IPS-NIHi11 (cell line): Measurements from ENCODE around the gene STH.
A peak's percentile ranks its signal among the peaks of the same experiment; 100 is the strongest.

Experiments
- DNase-seq: peaks from one replicate; pipeline ENCODE4 v3.0.0; 2012; ENCODE audit warnings: mixed read lengths, low spot score

The STH gene

DNA sequence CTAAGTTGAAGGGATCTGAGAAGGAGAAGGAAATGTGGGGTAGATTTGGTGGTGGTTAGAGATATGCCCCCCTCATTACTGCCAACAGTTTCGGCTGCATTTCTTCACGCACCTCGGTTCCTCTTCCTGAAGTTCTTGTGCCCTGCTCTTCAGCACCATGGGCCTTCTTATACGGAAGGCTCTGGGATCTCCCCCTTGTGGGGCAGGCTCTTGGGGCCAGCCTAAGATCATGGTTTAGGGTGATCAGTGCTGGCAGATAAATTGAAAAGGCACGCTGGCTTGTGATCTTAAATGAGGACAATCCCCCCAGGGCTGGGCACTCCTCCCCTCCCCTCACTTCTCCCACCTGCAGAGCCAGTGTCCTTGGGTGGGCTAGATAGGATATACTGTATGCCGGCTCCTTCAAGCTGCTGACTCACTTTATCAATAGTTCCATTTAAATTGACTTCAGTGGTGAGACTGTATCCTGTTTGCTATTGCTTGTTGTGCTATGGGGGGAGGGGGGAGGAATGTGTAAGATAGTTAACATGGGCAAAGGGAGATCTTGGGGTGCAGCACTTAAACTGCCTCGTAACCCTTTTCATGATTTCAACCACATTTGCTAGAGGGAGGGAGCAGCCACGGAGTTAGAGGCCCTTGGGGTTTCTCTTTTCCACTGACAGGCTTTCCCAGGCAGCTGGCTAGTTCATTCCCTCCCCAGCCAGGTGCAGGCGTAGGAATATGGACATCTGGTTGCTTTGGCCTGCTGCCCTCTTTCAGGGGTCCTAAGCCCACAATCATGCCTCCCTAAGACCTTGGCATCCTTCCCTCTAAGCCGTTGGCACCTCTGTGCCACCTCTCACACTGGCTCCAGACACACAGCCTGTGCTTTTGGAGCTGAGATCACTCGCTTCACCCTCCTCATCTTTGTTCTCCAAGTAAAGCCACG lies 28.3 kb downstream of the STH start:
- DNase-seq: no peak

DNA sequence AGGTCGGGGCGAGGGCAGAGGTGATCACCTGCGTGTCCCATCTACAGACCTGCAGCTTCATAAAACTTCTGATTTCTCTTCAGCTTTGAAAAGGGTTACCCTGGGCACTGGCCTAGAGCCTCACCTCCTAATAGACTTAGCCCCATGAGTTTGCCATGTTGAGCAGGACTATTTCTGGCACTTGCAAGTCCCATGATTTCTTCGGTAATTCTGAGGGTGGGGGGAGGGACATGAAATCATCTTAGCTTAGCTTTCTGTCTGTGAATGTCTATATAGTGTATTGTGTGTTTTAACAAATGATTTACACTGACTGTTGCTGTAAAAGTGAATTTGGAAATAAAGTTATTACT lies 28.9 kb downstream of the STH start:
- DNase-seq: no peak

DNA sequence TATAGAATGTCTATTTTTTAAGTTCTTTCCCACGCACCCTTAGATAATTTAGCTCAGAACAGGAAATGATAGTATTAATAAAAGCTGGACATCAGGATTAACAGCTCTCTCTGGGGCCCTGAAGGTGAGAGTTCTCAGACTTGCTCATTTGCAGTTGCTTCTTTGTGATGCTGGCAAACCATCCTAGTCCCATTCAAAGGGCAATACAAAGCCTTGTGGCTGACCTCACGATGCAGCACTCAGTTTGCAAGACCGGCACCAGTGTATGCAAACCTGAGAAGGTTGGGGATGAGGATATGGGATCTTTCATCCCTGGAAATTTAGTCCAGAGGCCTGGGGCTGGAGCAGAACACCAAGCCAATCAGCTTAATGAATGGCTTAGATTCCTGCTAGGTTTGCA lies 29.3 kb downstream of the STH start:
- no peak for DNase-seq

- DNase-seq: no peak
Observed at GRCh38 chr17:46028981-46029565, 30.0 kb downstream of the STH start.

DNA sequence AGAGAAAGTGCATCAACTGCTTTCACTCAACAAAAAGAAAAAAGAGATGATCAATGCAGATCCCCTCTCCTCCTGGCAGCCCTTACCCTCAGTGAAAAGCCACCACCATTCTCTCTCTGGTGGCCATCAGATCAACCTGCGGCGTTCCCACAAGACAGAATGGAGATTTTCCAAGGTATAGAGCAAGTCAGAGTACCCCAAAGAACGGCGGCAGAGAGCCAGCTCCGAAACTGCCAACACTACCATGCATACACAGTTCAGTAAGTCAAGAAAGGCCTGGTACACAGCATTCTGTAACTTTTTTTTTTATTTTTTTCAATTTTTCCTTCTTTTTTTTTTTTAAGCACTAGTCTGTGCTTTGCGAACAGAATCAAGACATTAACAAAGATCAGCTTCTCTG lies 30.6 kb downstream of the STH start:
- no peak for DNase-seq

GRCh38 chr17:46030752-46031151 lies 31.7 kb downstream of the STH start:
- no peak for DNase-seq

- DNase-seq: no peak
Observed at GRCh38 chr17:46031440-46031839, 32.4 kb downstream of the STH start.

DNA sequence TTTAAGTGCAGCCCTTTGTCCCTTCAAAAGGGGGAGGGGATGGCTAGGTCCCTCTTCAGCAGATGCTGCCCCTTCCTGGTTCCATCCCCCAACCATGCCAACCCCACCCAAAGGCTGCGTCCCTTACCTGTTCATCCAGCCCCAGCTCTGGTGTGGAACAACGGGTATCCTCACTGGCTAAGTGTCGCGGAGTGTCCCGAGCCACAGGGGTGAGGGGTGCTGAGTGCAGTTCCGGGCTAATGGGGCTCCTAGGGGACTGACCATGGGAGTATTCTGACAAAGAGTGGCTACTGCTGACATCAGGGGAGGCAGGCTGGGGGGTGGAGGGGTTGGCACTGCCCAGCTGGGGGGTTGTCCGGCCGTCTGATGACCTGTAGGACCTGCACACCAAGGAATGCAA lies 32.9 kb downstream of the STH start:
- DNase-seq: no peak

DNA sequence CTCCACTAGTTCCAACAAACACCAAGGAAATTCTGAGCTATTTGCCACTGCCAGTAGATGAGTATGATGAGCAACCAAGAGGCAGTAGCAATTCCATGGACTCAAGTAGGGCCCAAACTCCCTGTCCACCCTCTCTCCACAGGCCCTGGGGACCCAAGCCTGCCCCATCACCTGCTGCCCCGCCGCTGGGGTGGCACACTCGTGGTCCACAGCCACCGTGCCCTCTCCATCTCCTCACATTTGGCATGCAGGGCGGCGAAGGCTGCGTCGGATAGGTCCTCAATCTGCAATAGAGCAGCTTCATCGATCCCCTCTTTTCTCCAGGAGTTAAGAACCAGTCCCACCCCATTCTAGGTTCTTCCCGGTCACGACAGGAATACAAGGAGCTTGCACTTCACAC lies 33.9 kb downstream of the STH start:
- no peak for DNase-seq

GRCh38 chr17:46033392-46033791 lies 34.3 kb downstream of the STH start:
- no peak for DNase-seq

DNA sequence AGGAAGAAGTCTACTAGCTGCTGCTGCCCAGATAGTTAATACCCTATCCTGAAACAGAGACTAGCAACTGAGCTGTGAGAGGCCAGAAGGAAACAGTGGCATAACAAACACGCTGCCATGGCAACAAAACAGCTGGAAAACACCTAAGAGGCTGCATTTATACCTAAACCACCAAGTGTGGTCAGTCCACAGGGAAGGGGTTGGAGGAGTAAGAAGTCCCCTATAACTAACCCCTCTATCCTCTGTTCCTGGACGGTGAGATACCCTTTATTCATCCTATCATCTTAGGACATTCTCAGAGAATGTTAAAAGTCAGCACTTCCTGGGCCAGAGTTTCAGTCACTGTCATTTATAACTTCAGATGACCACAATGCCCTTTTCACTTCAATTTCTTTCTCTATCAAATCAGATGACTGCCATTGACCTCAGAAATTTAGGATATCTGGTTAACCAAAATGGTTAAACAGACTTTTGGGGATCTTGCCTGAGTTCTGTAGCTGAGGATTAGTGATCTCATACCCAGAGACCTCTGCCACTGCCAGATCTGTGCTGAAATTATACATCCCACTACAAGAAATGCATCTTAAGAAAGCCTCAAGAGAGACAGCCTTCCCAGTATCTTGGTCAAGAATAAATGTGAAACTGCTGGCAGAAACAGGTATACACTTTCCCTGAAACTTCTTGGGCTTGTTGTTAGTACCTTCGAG lies 36.2 kb downstream of the STH start:
- no peak for DNase-seq

- DNase-seq: no peak
Observed at GRCh38 chr17:46036491-46036890, 37.4 kb downstream of the STH start.

- DNase-seq: no peak
Observed at GRCh38 chr17:46037722-46038255, 38.7 kb downstream of the STH start.

DNA sequence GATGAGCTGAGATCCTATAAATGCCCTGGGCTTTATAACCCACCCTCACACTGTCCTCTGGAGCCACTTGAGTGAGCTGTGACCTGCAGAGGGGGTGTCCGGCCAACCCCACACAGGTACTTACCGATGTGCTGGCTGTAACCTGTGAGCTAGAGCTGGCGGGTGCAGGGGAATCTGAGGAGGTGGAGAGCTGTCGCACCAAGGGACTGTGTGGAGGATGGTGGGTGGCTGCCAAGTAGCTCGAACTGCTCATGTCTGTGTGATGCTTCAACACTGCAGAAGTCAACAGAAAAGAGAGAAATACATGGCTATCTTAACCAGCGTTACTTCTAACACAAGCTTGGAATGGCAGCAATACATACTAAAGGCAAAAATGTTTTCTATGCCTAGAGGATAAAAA lies 39.4 kb downstream of the STH start:
- DNase-seq: no peak

GRCh38 chr17:46038937-46039336 lies 39.9 kb downstream of the STH start:
- no peak for DNase-seq

DNA sequence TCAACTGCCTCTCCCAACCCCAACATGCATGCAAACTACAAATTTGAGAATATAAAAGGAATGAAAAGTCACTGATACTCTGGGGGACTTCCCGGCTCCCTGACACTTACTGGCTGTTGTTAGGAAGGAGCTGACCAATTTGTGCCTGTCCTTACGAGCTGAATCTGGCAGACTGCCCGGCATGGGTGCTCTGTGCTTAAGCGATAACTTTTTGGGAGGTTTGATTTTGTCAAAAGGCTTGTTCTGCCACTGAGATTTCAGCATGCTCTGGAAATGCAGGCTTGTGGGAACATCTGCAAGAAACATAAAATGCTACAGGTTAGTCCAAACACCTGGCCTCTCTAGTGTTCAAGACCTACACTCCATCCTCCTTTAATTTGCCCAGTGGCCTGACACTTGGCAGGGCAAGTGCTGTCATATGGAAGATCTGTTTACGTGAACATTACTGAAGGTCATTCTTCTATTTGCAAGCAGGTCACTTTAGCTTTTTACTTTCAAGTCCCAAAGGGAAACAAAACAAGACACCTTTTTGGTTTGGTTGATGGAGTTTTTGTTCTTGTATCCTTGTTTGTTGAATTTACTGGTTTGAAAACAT lies 40.6 kb downstream of the STH start:
- no peak for DNase-seq

DNA sequence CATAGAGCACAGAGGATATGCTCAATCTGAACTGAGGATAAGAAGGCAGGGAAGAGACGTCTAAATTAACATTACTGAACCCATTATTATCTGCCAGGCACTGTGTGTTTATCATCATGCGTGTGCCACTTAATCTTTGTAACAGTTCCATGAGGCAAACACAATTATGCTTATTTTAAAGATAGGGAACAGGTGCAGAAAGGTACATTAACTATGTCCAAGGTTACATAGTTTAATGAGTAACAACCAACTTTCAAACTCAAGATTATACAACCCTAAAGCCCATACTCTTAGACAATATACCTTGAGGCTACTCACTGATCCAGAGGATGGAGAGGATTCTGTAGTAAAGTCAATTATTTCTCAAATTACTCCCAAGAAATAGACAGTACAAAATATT lies 43.2 kb downstream of the STH start:
- no peak for DNase-seq

DNA sequence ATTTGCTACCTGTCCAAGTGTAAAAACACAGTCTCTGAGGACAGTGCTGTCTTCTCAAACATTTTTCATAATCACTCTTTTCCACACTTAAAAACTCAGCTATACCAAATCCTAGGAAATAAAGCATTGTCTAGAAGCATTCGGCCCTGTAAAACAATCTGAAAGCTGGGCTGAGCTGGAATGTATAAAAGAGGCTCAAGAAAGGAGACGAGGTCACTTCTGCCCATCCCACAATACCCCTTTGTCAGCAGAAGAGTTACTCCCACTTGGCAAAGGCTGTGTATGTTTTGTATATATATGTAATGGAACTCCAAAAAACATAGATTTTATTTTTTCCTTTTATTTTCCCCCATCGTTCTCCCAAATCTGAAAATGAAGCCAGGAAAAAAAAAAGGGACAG lies 43.9 kb downstream of the STH start:
- no peak for DNase-seq

DNA sequence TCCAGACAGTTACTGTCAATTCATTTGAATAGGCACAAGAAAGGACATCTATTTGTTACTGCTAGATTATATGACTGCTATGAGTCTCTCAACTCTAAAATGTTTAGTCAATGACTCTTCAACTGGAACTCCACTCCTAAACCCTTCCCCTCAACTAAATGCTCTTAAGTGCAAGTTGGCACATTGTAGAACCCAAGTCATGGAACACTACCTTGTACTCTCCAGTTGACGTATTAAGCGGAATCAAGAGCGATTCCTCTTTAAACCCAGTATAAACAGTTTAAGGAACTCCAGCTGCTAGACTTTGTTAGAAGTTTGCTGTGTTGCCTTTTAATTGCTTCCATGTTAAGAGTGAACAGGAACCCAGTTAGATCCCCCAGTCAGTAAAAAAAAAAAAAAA lies 44.6 kb downstream of the STH start:
- DNase-seq: no peak

DNA sequence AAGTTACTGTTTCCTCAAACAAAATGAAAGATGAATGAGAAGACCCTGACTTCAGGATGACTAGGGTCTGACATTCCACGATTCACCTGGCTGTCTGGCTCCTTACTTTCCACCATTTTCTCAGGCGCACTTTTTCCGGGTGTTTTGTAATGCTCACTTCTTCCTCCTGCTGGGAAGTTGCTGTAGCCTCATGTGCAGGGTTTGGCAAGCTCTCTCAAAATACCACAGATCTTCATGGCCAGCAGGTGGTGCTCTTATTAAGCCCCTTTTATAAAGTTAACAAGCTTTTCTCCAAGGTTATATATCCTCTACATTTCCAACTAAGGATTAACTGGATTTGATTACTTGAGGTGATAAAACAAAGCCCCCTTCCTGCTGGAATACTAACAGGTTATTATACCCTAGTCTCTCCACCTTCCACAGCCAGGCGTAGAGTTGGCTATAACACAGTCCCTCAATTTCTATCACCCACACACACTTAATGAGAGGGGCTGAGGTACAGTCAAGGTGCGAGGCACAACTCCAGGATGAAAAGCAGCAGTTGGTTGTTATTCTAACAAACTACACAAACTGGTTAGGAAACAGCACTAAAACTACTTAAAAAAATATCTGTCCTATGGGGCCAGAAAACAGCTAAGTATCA lies 45.4 kb downstream of the STH start:
- peak; percentile 78 for DNase-seq

DNA sequence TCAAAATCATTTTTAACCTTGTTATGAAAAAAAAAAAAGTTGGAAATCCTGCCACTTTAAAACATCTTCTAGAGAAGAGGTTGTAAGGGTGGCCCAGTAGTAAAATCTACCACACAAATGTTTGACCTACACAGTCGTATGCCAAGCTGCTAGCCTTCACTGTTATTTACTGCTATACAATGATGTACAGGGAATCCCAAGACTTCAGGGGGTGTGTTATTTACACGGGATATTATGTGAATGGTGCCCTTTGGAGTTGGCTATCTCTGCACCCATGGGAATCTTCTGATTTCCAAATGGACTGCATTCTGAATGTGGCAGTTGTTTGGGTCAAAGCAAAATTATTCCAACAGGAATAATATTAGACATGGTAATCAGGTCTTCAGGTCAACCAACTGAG lies 45.9 kb downstream of the STH start:
- no peak for DNase-seq

- DNase-seq: no peak
Observed at GRCh38 chr17:46045639-46046038, 46.6 kb downstream of the STH start.
